GM10847 (cell line): ENCODE results near the gene CNNM3.

ENCODE experiments used
- POLR2A ChIP-seq: IDR thresholded peaks from 2 replicates; pipeline ENCODE4 v1.6.1; 2011; ENCODE audit not compliant: insufficient read length; ENCODE audit errors: extremely low read depth

CNNM3 gene

GRCh38 chr2:96808176-96808837, 7.8 kb upstream of the CNNM3 start:
- no peak for TF ChIP-seq POLR2A

- TF ChIP-seq POLR2A: no peak
Observed at GRCh38 chr2:96809216-96809882, 6.7 kb upstream of the CNNM3 start.

GRCh38 chr2:96809951-96810782, 5.9 kb upstream of the CNNM3 start:
- no peak for TF ChIP-seq POLR2A

GRCh38 chr2:96810783-96811192, 5.3 kb upstream of the CNNM3 start:
- no peak for TF ChIP-seq POLR2A

GRCh38 chr2:96811917-96812316, 4.2 kb upstream of the CNNM3 start:
- TF ChIP-seq POLR2A: no peak

- no peak for TF ChIP-seq POLR2A
Observed at GRCh38 chr2:96813656-96814055, 2.4 kb upstream of the CNNM3 start.

GRCh38 chr2:96815326-96816126, 542 bp upstream of the CNNM3 start:
- no peak for TF ChIP-seq POLR2A

GRCh38 chr2:96816836-96817702, 1.0 kb downstream of the CNNM3 start:
- TF ChIP-seq POLR2A: no peak

GRCh38 chr2:96817882-96818281, 1.8 kb downstream of the CNNM3 start:
- TF ChIP-seq POLR2A: no peak

GRCh38 chr2:96819128-96819875, 3.2 kb downstream of the CNNM3 start:
- no peak for TF ChIP-seq POLR2A

GRCh38 chr2:96819876-96820511, 3.9 kb downstream of the CNNM3 start:
- TF ChIP-seq POLR2A: no peak

- TF ChIP-seq POLR2A: no peak
Observed at GRCh38 chr2:96821113-96821675, 5.1 kb downstream of the CNNM3 start.

- no peak for TF ChIP-seq POLR2A
Observed at GRCh38 chr2:96822786-96823185, 6.7 kb downstream of the CNNM3 start.
